Neural progenitor cell (in vitro differentiated cells): Measurements from ENCODE around the gene ANKRD11. TPM values are rescaled to one million over a fixed set of nuclear protein-coding genes. Genes with fewer than 3 reads are reported as not detected.

Experiments
- DNase-seq: peaks from one replicate; pipeline ENCODE4 v3.0.0-alpha.2; 2016; ENCODE audit warnings: low spot score
- H2AFZ ChIP-seq: fragments of 200-600 bp; sonication (generic); replicated peaks from 2 replicates; pipeline ENCODE4 v1.6.1; 2016; ENCODE audit warnings: antibody characterized with exemption
- H3F3A ChIP-seq: fragments of 200-600 bp; sonication (generic); 2 replicates; pipeline ENCODE4 v1.6.1; 2016; ENCODE audit warnings: antibody characterized with exemption, low read depth
- H3K27ac ChIP-seq: fragments of 200-600 bp; sonication (generic); 2 replicates; pipeline ENCODE4 v1.5.1; 2016; ENCODE audit warnings: mild to moderate bottlenecking
- H3K27me3 ChIP-seq: fragments of 200-600 bp; sonication (generic); 2 replicates; pipeline ENCODE4 v1.6.1; 2016; ENCODE audit warnings: mild to moderate bottlenecking, moderate library complexity
- H3K36me3 ChIP-seq: fragments of 200-600 bp; sonication (generic); 2 replicates; pipeline ENCODE4 v1.5.1; 2016
- H3K4me1 ChIP-seq: fragments of 200-600 bp; sonication (generic); 2 replicates; pipeline ENCODE4 v1.6.1; 2016; ENCODE audit warnings: mixed run types
- H3K4me2 ChIP-seq: fragments of 200-600 bp; sonication (generic); 2 replicates; pipeline ENCODE4 v1.6.1; 2016
- H3K4me3 ChIP-seq: fragments of 200-600 bp; sonication (generic); 2 replicates; pipeline ENCODE4 v1.5.1; 2016
- H3K79me2 ChIP-seq: fragments of 200-600 bp; sonication (generic); 2 replicates; pipeline ENCODE4 v1.6.1; 2016; ENCODE audit warnings: low read depth
- H3K9ac ChIP-seq: fragments of 200-600 bp; sonication (generic); 2 replicates; pipeline ENCODE4 v1.6.1; 2016
- H3K9me3 ChIP-seq: fragments of 200-600 bp; sonication (generic); 2 replicates; pipeline ENCODE4 v1.5.1; 2016; ENCODE audit warnings: low read depth
- H4K20me1 ChIP-seq: fragments of 200-600 bp; sonication (generic); 2 replicates; pipeline ENCODE4 v1.6.1; 2016; ENCODE audit warnings: low read depth
- H3K27ac Mint-ChIP-seq: 3 replicates; pipeline ENCODE4 v1.8.0; 2021; ENCODE audit warnings: mixed read lengths
- H3K27me3 Mint-ChIP-seq: 2 replicates; pipeline ENCODE4 v1.8.0; 2022; ENCODE audit warnings: low read depth, mild to moderate bottlenecking, inconsistent platforms, moderate library complexity, mixed read lengths; ENCODE audit not compliant: insufficient read depth
- H3K36me3 Mint-ChIP-seq: 3 replicates; pipeline ENCODE4 v1.8.0; 2021; ENCODE audit warnings: mixed read lengths
- H3K4me1 Mint-ChIP-seq: 3 replicates; pipeline ENCODE4 v1.8.0; 2021; ENCODE audit warnings: mixed read lengths
- H3K4me3 Mint-ChIP-seq: 3 replicates; pipeline ENCODE4 v1.8.0; 2021; ENCODE audit warnings: mild to moderate bottlenecking, moderate library complexity, mixed read lengths
- H3K9me3 Mint-ChIP-seq: 3 replicates; pipeline ENCODE4 v1.8.0; 2020; ENCODE audit warnings: mixed read lengths
- CTCF ChIP-seq: fragments of 200-600 bp; sonication (generic); IDR thresholded peaks from 2 replicates; pipeline ENCODE4 v1.5.1; 2017; ENCODE audit warnings: antibody characterized with exemption, mild to moderate bottlenecking
- EZH2 ChIP-seq: fragments of 200-600 bp; sonication (generic); IDR thresholded peaks from 2 replicates; pipeline ENCODE4 v1.6.1; 2017; ENCODE audit warnings: antibody characterized with exemption, mild to moderate bottlenecking, moderate library complexity
- EZH2phosphoT487 ChIP-seq: fragments of 200-600 bp; sonication (generic); IDR thresholded peaks from 2 replicates; pipeline ENCODE4 v1.6.1; 2017; ENCODE audit warnings: antibody characterized with exemption
- small RNA-seq: library from RNA; depleted of rRNA; stranded (forward); fragments of <200 nt; gene quantifications from one replicate; pipeline ENCODE3, GENCODE V24; 2015
- total RNA-seq: library from RNA; depleted of rRNA; stranded (reverse); fragments of >200 nt; gene quantifications from 2 replicates; pipeline ENCODE4 v1.2.3, GENCODE V29; 2015; ENCODE audit warnings: low replicate concordance

Gene ANKRD11
- total RNA-seq, 1 donor from 2014 or later, result 47.3 TPM

GRCh38 chr16:89221604-89222003 lies 268.8 kb downstream of the ANKRD11 start:
- Mint-ChIP-seq H3K27me3 (peaks cover 5% of the 10 kb centered on the region), H3K36me3 (peaks cover 22% of the 10 kb centered on the region), H3K9me3 (no peaks in the 10 kb centered on the region), H3K27ac (no peak overlapping the region), H3K4me3 (no peak overlapping the region), H3K4me1 (peaks cover 8% of the 10 kb centered on the region)
- H3K9me3 ChIP-seq, result no peaks in the 10 kb centered on the region
- no peak overlapping the region for H3K4me3 ChIP-seq
- peaks cover 6% of the 10 kb centered on the region for H3F3A ChIP-seq
- no peak overlapping the region for H2AFZ ChIP-seq
- no peak for DNase-seq
- no peaks in the 10 kb centered on the region for H4K20me1 ChIP-seq
- no peak overlapping the region for H3K9ac ChIP-seq
- TF ChIP-seq EZH2phosphoT487, result no peak
- TF ChIP-seq EZH2, result no peak
- no peak for TF ChIP-seq CTCF
- peaks cover 22% of the 10 kb centered on the region for H3K79me2 ChIP-seq
- H3K27me3 ChIP-seq, result no peaks in the 10 kb centered on the region
- H3K4me1 ChIP-seq, result peaks cover 3% of the 10 kb centered on the region
- no peak overlapping the region for H3K4me2 ChIP-seq
- no peak overlapping the region for H3K27ac ChIP-seq
- no peaks in the 10 kb centered on the region for H3K36me3 ChIP-seq

- Histone ChIP-seq H3K9ac (no peak overlapping the region), H2AFZ (no peak overlapping the region), H3K4me3 (no peak overlapping the region), H3K79me2 (peaks cover 22% of the 10 kb centered on the region), H3K4me2 (no peak overlapping the region), H3K36me3 (no peaks in the 10 kb centered on the region), H3K9me3 (no peaks in the 10 kb centered on the region), H3K4me1 (peaks cover 3% of the 10 kb centered on the region), H3K27me3 (no peaks in the 10 kb centered on the region), H4K20me1 (peaks cover 3% of the 10 kb centered on the region), H3K27ac (no peak overlapping the region), H3F3A (peaks cover 6% of the 10 kb centered on the region)
- TF ChIP-seq CTCF, result no peak
- TF ChIP-seq EZH2phosphoT487, result no peak
- no peak for TF ChIP-seq EZH2
- no peaks in the 10 kb centered on the region for H3K9me3 Mint-ChIP-seq
- peaks cover 2% of the 10 kb centered on the region for H3K27me3 Mint-ChIP-seq
- peak overlapping the region; percentile 74 for H3K4me3 Mint-ChIP-seq
- peaks cover 10% of the 10 kb centered on the region for H3K36me3 Mint-ChIP-seq
- H3K4me1 Mint-ChIP-seq, result peaks cover 12% of the 10 kb centered on the region
- no peak overlapping the region for H3K27ac Mint-ChIP-seq
- DNase-seq, result no peak
Measured at GRCh38 chr16:89219365-89219764, 271.0 kb downstream of the ANKRD11 start.

Small RNA genes within 50 kb of the gene (small RNA-seq; reads per million reads assigned to genes)
- gene RNU6-430P, result not detected

Other genes with a start within 250 kb of the ANKRD11 start
- 122 and 240 TPM in 2 replicates for gene SPG7, start 17.8 kb upstream of the ANKRD11 start, total RNA-seq
- gene RPL13, start 70.1 kb upstream of the ANKRD11 start, total RNA-seq, result 1,914 and 5,602 TPM in 2 replicates
- gene CPNE7, start 85.2 kb upstream of the ANKRD11 start, total RNA-seq, result 5.2 and 21.1 TPM in 2 replicates
- 0.24 and 0.74 TPM in 2 replicates for gene DPEP1, start 123.1 kb upstream of the ANKRD11 start, total RNA-seq
- gene CHMP1A, start 167.1 kb upstream of the ANKRD11 start, total RNA-seq, result 34.6 and 78.5 TPM in 2 replicates
- 9.3 and 14.1 TPM in 2 replicates for gene SPATA33, start 167.3 kb upstream of the ANKRD11 start, total RNA-seq
- gene CDK10, start 196.1 kb upstream of the ANKRD11 start, total RNA-seq, result 75.6 and 107 TPM in 2 replicates
- gene SPATA2L, start 211.1 kb upstream of the ANKRD11 start, total RNA-seq, result 7.6 and 13.2 TPM in 2 replicates
- gene VPS9D1, start 230.3 kb upstream of the ANKRD11 start, total RNA-seq, result 1.6 and 4.7 TPM in 2 replicates
- 8.4 and 21.7 TPM in 2 replicates for gene ZNF276, start 231.0 kb upstream of the ANKRD11 start, total RNA-seq